GM21390 (cell line): Measurements from ENCODE around the gene RASD2.

Experiments
- ATAC-seq: cut with Tn5 transposase; IDR thresholded peaks from one replicate; pipeline ENCODE4 v1.9.1; 2021; ENCODE audit not compliant: unreplicated experiment

RASD2 gene

GRCh38 chr22:35601013-35601580 lies 60.5 kb downstream of the RASD2 start:
- no peak for ATAC-seq

GRCh38 chr22:35601743-35602615 lies 61.3 kb downstream of the RASD2 start:
- ATAC-seq = no peak
